HEK293T (cell line): ENCODE data around the gene DIPK1A.

Source experiments
- ARNT ChIP-seq: fragments of 450-650 bp; IDR thresholded peaks from 2 replicates; pipeline ENCODE4 v1.6.1; 2017; ENCODE audit warnings: mild to moderate bottlenecking
- BHLHE40 ChIP-seq: fragments of 450-650 bp; IDR thresholded peaks from 2 replicates; pipeline ENCODE4 v1.6.1; 2016; ENCODE audit warnings: mild to moderate bottlenecking, moderate library complexity, borderline replicate concordance
- ELF4 ChIP-seq: fragments of 450-650 bp; IDR thresholded peaks from 2 replicates; pipeline ENCODE4 v1.6.1; 2017; ENCODE audit warnings: antibody characterized with exemption
- FOXM1 ChIP-seq: fragments of 450-650 bp; IDR thresholded peaks from 2 replicates; pipeline ENCODE4 v1.6.1; 2017; ENCODE audit warnings: mild to moderate bottlenecking, borderline replicate concordance
- HDGF ChIP-seq: fragments of 450-650 bp; IDR thresholded peaks from 2 replicates; pipeline ENCODE4 v1.6.1; 2017; ENCODE audit warnings: antibody characterized with exemption, borderline replicate concordance
- SP1 ChIP-seq: fragments of 450-650 bp; IDR thresholded peaks from 2 replicates; pipeline ENCODE4 v1.6.1; 2017
- SUZ12 ChIP-seq: fragments of 450-650 bp; IDR thresholded peaks from 2 replicates; pipeline ENCODE4 v1.6.1; 2016; ENCODE audit warnings: mild to moderate bottlenecking
- TARDBP ChIP-seq: fragments of 450-650 bp; IDR thresholded peaks from 2 replicates; pipeline ENCODE4 v1.6.1; 2016

GRCh38 chr1:92937731-92938130 is 23.5 kb downstream of the DIPK1A start:
- TF ChIP-seq ELF4: no peak
- no peak for TF ChIP-seq HDGF
- no peak for TF ChIP-seq FOXM1
- TF ChIP-seq ARNT: no peak
- no peak for TF ChIP-seq SUZ12
- no peak for TF ChIP-seq SP1
- no peak for TF ChIP-seq BHLHE40
- TF ChIP-seq TARDBP: no peak
